Astrocyte (in vitro differentiated cells and primary cell): ENCODE results near the gene TENM4.

Experiments used
- EZH2 ChIP-seq: IDR thresholded peaks from 2 replicates; pipeline ENCODE4 v1.6.1; 2012; ENCODE audit warnings: mild to moderate bottlenecking, low read length, inconsistent platforms; ENCODE audit not compliant: insufficient read depth
- TF ChIP-seq, protein P1 (sequence below): IDR thresholded peaks from 2 replicates; pipeline ENCODE4 v1.5.1; 2011; ENCODE audit warnings: low read depth, mild to moderate bottlenecking, inconsistent platforms, low read length, moderate library complexity; ENCODE audit not compliant: insufficient read depth

DNA sequence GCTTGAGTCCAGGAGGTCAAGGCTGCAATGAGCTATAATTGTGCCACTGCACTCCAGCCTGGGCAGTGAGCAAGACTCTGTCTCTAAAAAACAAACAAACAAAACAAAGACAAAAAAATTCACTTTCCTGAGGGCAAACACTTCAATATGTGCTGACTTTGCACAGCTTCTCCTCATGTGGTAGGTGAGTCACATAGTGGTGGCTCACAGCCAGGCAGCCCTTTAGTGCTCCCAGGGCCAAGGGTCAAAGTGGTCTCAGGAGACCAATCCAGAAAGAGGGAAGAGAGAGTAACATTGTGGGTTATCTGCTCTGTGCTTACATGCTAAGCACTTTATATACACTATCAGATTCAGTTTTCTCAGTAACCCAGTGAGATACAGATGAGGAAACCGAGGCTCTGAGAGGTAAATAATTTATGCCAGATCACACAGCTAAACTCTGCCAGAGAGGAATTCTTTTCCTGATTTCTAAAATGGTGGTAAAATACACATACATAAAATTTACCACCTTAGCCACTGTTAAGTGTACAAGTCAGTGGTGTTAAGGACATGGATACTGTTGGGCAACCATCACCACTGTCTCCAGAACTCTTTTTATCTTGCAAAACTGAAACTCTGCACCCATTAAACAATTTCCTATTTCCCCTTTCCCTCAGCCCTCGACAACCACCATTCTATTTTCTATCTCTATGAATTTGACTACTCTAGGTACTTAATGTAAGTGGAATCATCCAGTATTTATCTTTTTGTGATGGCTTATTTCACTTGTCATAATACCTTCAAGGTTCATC lies 634.4 kb downstream of the TENM4 start:
- TF ChIP-seq EZH2 = no peak
- TF ChIP-seq, protein P1, sequence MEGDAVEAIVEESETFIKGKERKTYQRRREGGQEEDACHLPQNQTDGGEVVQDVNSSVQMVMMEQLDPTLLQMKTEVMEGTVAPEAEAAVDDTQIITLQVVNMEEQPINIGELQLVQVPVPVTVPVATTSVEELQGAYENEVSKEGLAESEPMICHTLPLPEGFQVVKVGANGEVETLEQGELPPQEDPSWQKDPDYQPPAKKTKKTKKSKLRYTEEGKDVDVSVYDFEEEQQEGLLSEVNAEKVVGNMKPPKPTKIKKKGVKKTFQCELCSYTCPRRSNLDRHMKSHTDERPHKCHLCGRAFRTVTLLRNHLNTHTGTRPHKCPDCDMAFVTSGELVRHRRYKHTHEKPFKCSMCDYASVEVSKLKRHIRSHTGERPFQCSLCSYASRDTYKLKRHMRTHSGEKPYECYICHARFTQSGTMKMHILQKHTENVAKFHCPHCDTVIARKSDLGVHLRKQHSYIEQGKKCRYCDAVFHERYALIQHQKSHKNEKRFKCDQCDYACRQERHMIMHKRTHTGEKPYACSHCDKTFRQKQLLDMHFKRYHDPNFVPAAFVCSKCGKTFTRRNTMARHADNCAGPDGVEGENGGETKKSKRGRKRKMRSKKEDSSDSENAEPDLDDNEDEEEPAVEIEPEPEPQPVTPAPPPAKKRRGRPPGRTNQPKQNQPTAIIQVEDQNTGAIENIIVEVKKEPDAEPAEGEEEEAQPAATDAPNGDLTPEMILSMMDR = no peak
